Smooth muscle cell (in vitro differentiated cells): ENCODE results near the gene CALU. TPM values are rescaled to one million over a fixed set of nuclear protein-coding genes. Genes with fewer than 3 reads are reported as not detected.
A peak's percentile ranks its signal among the peaks of the same experiment; 100 is the strongest.

ENCODE experiments used
- DNase-seq: peaks from one replicate; lab custom pipeline; 2025; ENCODE audit not compliant: unreplicated experiment; lab: John Stamatoyannopoulos, UW
- H2AFZ ChIP-seq: fragments of 200-600 bp; sonication (generic); 2 replicates; pipeline ENCODE4 v1.6.0; 2016; ENCODE audit warnings: antibody characterized with exemption, low read depth, mild to moderate bottlenecking
- H3F3A ChIP-seq: fragments of 200-600 bp; sonication (generic); 2 replicates; pipeline ENCODE4 v1.6.0; 2017; ENCODE audit warnings: antibody characterized with exemption, low read depth
- H3K27ac ChIP-seq: fragments of 200-600 bp; sonication (generic); 2 replicates; pipeline ENCODE4 v1.5.1; 2016; ENCODE audit warnings: low read depth, mild to moderate bottlenecking
- H3K27me3 ChIP-seq: fragments of 200-600 bp; sonication (generic); 2 replicates; pipeline ENCODE4 v1.6.1; 2016; ENCODE audit warnings: low read depth, mild to moderate bottlenecking
- H3K36me3 ChIP-seq: fragments of 200-600 bp; sonication (generic); 2 replicates; pipeline ENCODE4 v1.5.1; 2016; ENCODE audit warnings: low read depth
- H3K4me1 ChIP-seq: fragments of 200-600 bp; sonication (generic); 2 replicates; pipeline ENCODE4 v1.5.1; 2016; ENCODE audit warnings: low read depth
- H3K4me2 ChIP-seq: fragments of 200-600 bp; sonication (generic); 2 replicates; pipeline ENCODE4 v1.6.0; 2016; ENCODE audit warnings: mild to moderate bottlenecking
- H3K4me3 ChIP-seq: fragments of 200-600 bp; sonication (generic); 2 replicates; pipeline ENCODE4 v1.5.1; 2016; ENCODE audit warnings: mild to moderate bottlenecking
- H3K79me2 ChIP-seq: fragments of 200-600 bp; sonication (generic); 2 replicates; pipeline ENCODE4 v1.6.0; 2016; ENCODE audit warnings: low read depth, mild to moderate bottlenecking
- H3K9ac ChIP-seq: fragments of 200-600 bp; sonication (generic); 2 replicates; pipeline ENCODE4 v1.6.0; 2016; ENCODE audit warnings: low read depth
- H3K9me3 ChIP-seq: fragments of 200-600 bp; sonication (generic); replicated peaks from 2 replicates; pipeline ENCODE4 v1.5.1; 2016; ENCODE audit warnings: low read depth
- H4K20me1 ChIP-seq: fragments of 200-600 bp; sonication (generic); 2 replicates; pipeline ENCODE4 v1.6.0; 2016; ENCODE audit warnings: low read depth
- CTCF ChIP-seq: fragments of 200-600 bp; sonication (generic); IDR thresholded peaks from 2 replicates; pipeline ENCODE4 v1.5.1; 2017; ENCODE audit warnings: borderline replicate concordance, mild to moderate bottlenecking, antibody characterized with exemption; ENCODE audit not compliant: insufficient read depth, poor library complexity, severe bottlenecking
- WGBS: methylation state at CpG from one replicate; pipeline ENCODE4 v1.1.7; 2016; ENCODE audit warnings: low lambda C conversion rate; 5-methylcytosine and 5-hydroxymethylcytosine counted together
- polyA plus RNA-seq: library from polyadenylated mRNA; unstranded; fragments of >200 nt; fragmentation: Nextera tagmentation; extraction: Ambion mirVana; gene quantifications from 2 replicates; pipeline ENCODE4 v1.2.1, GENCODE V29; 2016
- small RNA-seq: library from RNA; depleted of rRNA; stranded (forward); fragments of <200 nt; gene quantifications from one replicate; pipeline ENCODE3, GENCODE V24; 2014
- total RNA-seq: library from RNA; depleted of rRNA; stranded (reverse); fragments of >200 nt; gene quantifications from 2 replicates; pipeline ENCODE4 v1.2.3, GENCODE V29; 2014

The CALU gene
- total and polyA plus RNA-seq, 2 experiments from 2014 or later, result 679 to 783 TPM

DNA sequence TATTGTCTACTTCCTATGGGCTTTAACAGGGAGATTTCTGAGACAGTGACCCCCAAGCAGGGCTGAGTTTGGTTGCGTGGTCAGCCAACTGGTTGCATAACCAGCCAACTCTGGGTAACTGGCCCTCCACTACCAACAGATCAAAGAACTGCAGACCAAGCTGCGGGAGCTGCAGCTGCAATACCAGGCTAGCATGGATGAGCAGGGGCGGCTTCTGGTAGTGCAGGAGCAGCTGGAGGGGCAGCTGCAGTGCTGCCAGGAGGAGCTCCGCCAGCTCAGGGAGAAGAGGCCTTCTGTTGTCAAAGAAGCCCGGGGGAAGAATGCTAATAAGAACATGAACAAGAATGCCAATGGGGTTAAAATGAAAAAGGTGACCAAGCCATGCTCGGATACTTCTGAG, 75.3 kb downstream of the CALU start:
- 91% methylated on average over 6 of the region's 6 CpGs for WGBS
- Histone ChIP-seq H3K27ac (no peak overlapping the region), H3K9ac (no peak overlapping the region), H3K79me2 (no peaks in the 10 kb centered on the region), H3K36me3 (no peaks in the 10 kb centered on the region), H3K9me3 (no peaks in the 10 kb centered on the region), H3K4me2 (no peak overlapping the region), H3K4me1 (peaks cover 11% of the 10 kb centered on the region), H3K27me3 (no peaks in the 10 kb centered on the region), H3K4me3 (no peak overlapping the region), H4K20me1 (no peaks in the 10 kb centered on the region), H3F3A (no peaks in the 10 kb centered on the region), H2AFZ (no peak overlapping the region)
- DNase-seq, result no peak
- TF ChIP-seq CTCF, result no peak

- Histone ChIP-seq H3K4me2 (no peak overlapping the region), H3K79me2 (no peaks in the 10 kb centered on the region), H3K9me3 (no peaks in the 10 kb centered on the region), H3K27ac (no peak overlapping the region), H3K4me3 (no peak overlapping the region), H3F3A (no peaks in the 10 kb centered on the region), H3K4me1 (peaks cover 11% of the 10 kb centered on the region), H4K20me1 (no peaks in the 10 kb centered on the region), H3K9ac (no peak overlapping the region), H3K36me3 (no peaks in the 10 kb centered on the region), H3K27me3 (no peaks in the 10 kb centered on the region), H2AFZ (no peak overlapping the region)
- over 99% methylated on average over 7 of the region's 7 CpGs for WGBS
- TF ChIP-seq CTCF, result no peak
- no peak for DNase-seq
Measured at GRCh38 chr7:128815289-128815942, 76.3 kb downstream of the CALU start.

DNA sequence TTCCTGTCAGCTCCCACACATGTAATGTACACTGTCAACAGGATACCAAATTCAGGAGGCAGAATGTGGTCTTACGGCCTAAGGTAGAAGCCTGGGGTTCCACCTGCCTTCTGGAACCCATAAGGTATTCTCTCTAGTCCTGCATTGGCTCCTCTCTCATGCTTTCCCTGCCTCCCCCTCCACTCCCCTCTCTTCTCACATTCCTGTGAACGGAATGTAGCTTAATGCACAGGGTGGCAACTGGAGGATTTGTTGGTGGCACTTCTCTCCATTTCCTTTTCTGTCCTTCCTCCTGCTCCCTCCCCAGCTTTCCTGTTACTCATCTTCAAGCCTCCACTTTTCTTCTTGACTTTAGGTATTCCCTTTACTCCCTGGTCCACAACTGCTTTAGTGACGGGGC, 79.5 kb downstream of the CALU start:
- no peak overlapping the region for H3K4me2 ChIP-seq
- no peak for TF ChIP-seq CTCF
- H3K79me2 ChIP-seq, result no peaks in the 10 kb centered on the region
- H3K27me3 ChIP-seq, result no peaks in the 10 kb centered on the region
- H3F3A ChIP-seq, result no peaks in the 10 kb centered on the region
- no peaks in the 10 kb centered on the region for H3K9me3 ChIP-seq
- no peaks in the 10 kb centered on the region for H4K20me1 ChIP-seq
- WGBS, result 77% methylated on average over 3 of the region's 3 CpGs
- H3K4me3 ChIP-seq, result no peak overlapping the region
- H3K4me1 ChIP-seq, result no peaks in the 10 kb centered on the region
- DNase-seq, result no peak
- H3K27ac ChIP-seq, result no peak overlapping the region
- no peak overlapping the region for H3K9ac ChIP-seq
- no peak overlapping the region for H2AFZ ChIP-seq
- H3K36me3 ChIP-seq, result no peaks in the 10 kb centered on the region

Small RNAs within 50 kb of the gene (small RNA-seq; reads per million reads assigned to genes)
- gene RN7SL81P (2.0 reads per million, percentile 44 among the genes with 10 or more reads in this experiment), gene RNA5SP242 (20.4 reads per million, percentile 89 among the genes with 10 or more reads in this experiment), gene RNA5SP243 (0.11 reads per million)

Other genes with a start within 250 kb of the CALU start
- 0.49 and 1.2 TPM in 2 replicates for gene GARIN1A, start 67.1 kb upstream of the CALU start, total RNA-seq
- gene GARIN1A, start 67.1 kb upstream of the CALU start, polyA plus RNA-seq, result 0.46 and 0.60 TPM in 2 replicates
- not detected in 2 replicates for gene OPN1SW, start 36.4 kb downstream of the CALU start, total RNA-seq
- 1.7 and 4.0 TPM in 2 replicates for gene OPN1SW, start 36.4 kb downstream of the CALU start, polyA plus RNA-seq
- gene CCDC136, start 52.6 kb downstream of the CALU start, total RNA-seq, result 2.7 and 3.2 TPM in 2 replicates
- 3.1 and 4.7 TPM in 2 replicates for gene CCDC136, start 52.6 kb downstream of the CALU start, polyA plus RNA-seq
- 26.9 and 34.2 TPM in 2 replicates for gene FLNC, start 91.0 kb downstream of the CALU start, total RNA-seq
- gene FLNC, start 91.0 kb downstream of the CALU start, polyA plus RNA-seq, result 31.7 and 38.6 TPM in 2 replicates
- 131 TPM in 2 replicates for gene ATP6V1F, start 123.5 kb downstream of the CALU start, total RNA-seq
- 317 and 325 TPM in 2 replicates for gene ATP6V1F, start 123.5 kb downstream of the CALU start, polyA plus RNA-seq
- 0.99 and 3.1 TPM in 2 replicates for gene KCP, start 171.3 kb downstream of the CALU start, total RNA-seq
- gene KCP, start 171.3 kb downstream of the CALU start, polyA plus RNA-seq, result 4.5 and 6.2 TPM in 2 replicates
- 0.76 and 1.2 TPM in 2 replicates for gene IRF5, start 198.6 kb downstream of the CALU start, total RNA-seq
- gene IRF5, start 198.6 kb downstream of the CALU start, polyA plus RNA-seq, result 0.35 TPM in 1 of 2 replicates, not detected in the other